WTC11 (cell line): ENCODE results near the gene TULP1. TPM values are rescaled to one million over a fixed set of nuclear protein-coding genes. Genes with fewer than 3 reads are reported as not detected.

Experiments used
- AFF4 ChIP-seq: sonication (generic); formaldehyde crosslinking; IDR thresholded peaks from 2 replicates; pipeline ENCODE4 v1.8.1; 2023; ENCODE audit warnings: mild to moderate bottlenecking, missing genetic modification reagents, borderline replicate concordance
- ATF6 ChIP-seq: sonication (generic); formaldehyde crosslinking; IDR thresholded peaks from 2 replicates; pipeline ENCODE4 v1.8.1; 2023; ENCODE audit warnings: mild to moderate bottlenecking, missing genetic modification reagents
- CREB1 ChIP-seq: sonication (generic); formaldehyde crosslinking; IDR thresholded peaks from 2 replicates; pipeline ENCODE4 v1.8.0; 2023; ENCODE audit warnings: mild to moderate bottlenecking, missing genetic modification reagents
- E2F5 ChIP-seq: sonication (generic); formaldehyde crosslinking; IDR thresholded peaks from 2 replicates; pipeline ENCODE4 v1.8.1; 2022; ENCODE audit warnings: mild to moderate bottlenecking, moderate library complexity, missing genetic modification reagents
- ELF4 ChIP-seq: sonication (generic); formaldehyde crosslinking; IDR thresholded peaks from 2 replicates; pipeline ENCODE4 v1.8.1; 2022; ENCODE audit warnings: low read depth, mild to moderate bottlenecking, moderate library complexity, missing genetic modification reagents
- ESRRA ChIP-seq: sonication (generic); formaldehyde crosslinking; IDR thresholded peaks from 2 replicates; pipeline ENCODE4 v1.8.1; 2022; ENCODE audit warnings: mild to moderate bottlenecking, missing genetic modification reagents, borderline replicate concordance
- FOXP1 ChIP-seq: sonication (generic); formaldehyde crosslinking; IDR thresholded peaks from 2 replicates; pipeline ENCODE4 v1.8.0; 2022; ENCODE audit warnings: missing genetic modification reagents, mild to moderate bottlenecking, moderate library complexity, borderline replicate concordance
- NR1H2 ChIP-seq: sonication (generic); formaldehyde crosslinking; IDR thresholded peaks from 2 replicates; pipeline ENCODE4 v1.9.0; 2021; ENCODE audit warnings: mild to moderate bottlenecking, moderate library complexity, missing genetic modification reagents
- NR2C2 ChIP-seq: sonication (generic); formaldehyde crosslinking; IDR thresholded peaks from 2 replicates; pipeline ENCODE4 v1.8.0; 2022; ENCODE audit warnings: mild to moderate bottlenecking, missing genetic modification reagents
- OVOL2 ChIP-seq: fragments of 250-450 bp; sonication (Bioruptor Pico); IDR thresholded peaks from 2 replicates; pipeline ENCODE4 v1.9.0; 2021; ENCODE audit warnings: mild to moderate bottlenecking, borderline replicate concordance
- PREB ChIP-seq: sonication (generic); formaldehyde crosslinking; IDR thresholded peaks from 2 replicates; pipeline ENCODE4 v1.8.1; 2022; ENCODE audit warnings: mild to moderate bottlenecking, missing genetic modification reagents, moderate library complexity, borderline replicate concordance
- PRRX2 ChIP-seq: fragments of 250-450 bp; sonication (Bioruptor Pico); IDR thresholded peaks from 2 replicates; pipeline ENCODE4 v1.8.0; 2021; ENCODE audit warnings: mild to moderate bottlenecking
- SMAD4 ChIP-seq: sonication (generic); formaldehyde crosslinking; IDR thresholded peaks from 2 replicates; pipeline ENCODE4 v1.8.0; 2022; ENCODE audit warnings: mild to moderate bottlenecking, missing genetic modification reagents
- SP1 ChIP-seq: sonication (generic); formaldehyde crosslinking; conservative IDR thresholded peaks from 2 replicates; pipeline ENCODE4 v1.8.1; 2022; ENCODE audit warnings: missing genetic modification reagents
- ZNF121 ChIP-seq: sonication (generic); formaldehyde crosslinking; IDR thresholded peaks from 2 replicates; pipeline ENCODE4 v1.8.0; 2023; ENCODE audit warnings: missing genetic modification reagents
- ZNF219 ChIP-seq: sonication (generic); formaldehyde crosslinking; IDR thresholded peaks from 2 replicates; pipeline ENCODE4 v1.8.0; 2023; ENCODE audit warnings: missing genetic modification reagents, mild to moderate bottlenecking, borderline replicate concordance
- ZNF281 ChIP-seq: sonication (generic); formaldehyde crosslinking; IDR thresholded peaks from 2 replicates; pipeline ENCODE4 v1.8.0; 2023; ENCODE audit warnings: mild to moderate bottlenecking, missing genetic modification reagents
- ZNF317 ChIP-seq: sonication (generic); formaldehyde crosslinking; IDR thresholded peaks from 2 replicates; pipeline ENCODE4 v1.8.1; 2023; ENCODE audit warnings: low read depth, mild to moderate bottlenecking, moderate library complexity, missing genetic modification reagents, borderline replicate concordance
- total RNA-seq: library from RNA; stranded (reverse); gene quantifications from 3 replicates; pipeline ENCODE4 v1.2.3, GENCODE V29; 2021
- TF ChIP-seq, protein P1 (sequence below): fragments of 250-450 bp; sonication (Bioruptor Pico); IDR thresholded peaks from 2 replicates; pipeline ENCODE4 v1.9.0; 2021; ENCODE audit warnings: mild to moderate bottlenecking, borderline replicate concordance
- TF ChIP-seq, protein P2 (sequence below): sonication (generic); formaldehyde crosslinking; IDR thresholded peaks from 2 replicates; pipeline ENCODE4 v1.8.1; 2023; ENCODE audit warnings: mild to moderate bottlenecking, missing genetic modification reagents, moderate library complexity

Gene TULP1
- total RNA-seq, 1 experiment from 2014 or later = 2.9 TPM

DNA sequence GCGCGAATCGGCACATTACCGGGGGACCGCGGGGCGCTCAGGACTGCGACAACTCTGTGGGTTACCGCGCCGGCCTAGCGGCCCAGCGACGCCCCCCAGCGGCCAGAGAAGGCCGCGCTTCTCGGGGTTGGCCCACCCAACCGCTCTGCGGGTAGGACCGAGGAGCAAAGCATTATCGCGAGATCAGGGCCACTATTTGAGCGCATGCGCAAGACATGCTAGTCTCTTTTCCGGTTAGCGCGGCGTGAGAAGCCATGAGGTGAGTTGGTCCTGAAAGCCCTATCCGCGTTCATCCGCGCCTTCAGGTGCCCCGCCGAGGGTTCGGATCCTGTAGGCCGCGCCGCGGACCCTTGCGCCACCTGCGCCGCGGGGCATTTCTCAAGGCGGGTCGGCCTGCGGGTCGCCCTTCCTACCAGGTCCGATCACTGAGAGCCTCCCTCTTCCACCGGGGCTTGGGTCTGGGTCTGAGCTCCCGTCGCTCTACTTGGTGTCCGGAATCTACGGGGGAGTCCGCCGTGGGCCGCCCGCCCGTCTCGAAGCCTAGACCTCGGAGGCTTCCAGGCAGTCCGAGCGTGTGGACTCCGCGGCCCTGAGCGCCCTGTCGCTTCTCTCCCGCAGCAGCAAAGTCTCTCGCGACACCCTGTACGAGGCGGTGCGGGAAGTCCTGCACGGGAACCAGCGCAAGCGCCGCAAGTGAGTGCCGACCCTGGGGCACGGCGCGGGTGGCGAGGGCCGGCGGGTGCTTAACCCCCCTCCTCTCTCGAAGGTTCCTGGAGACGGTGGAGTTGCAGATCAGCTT lies 44.3 kb downstream of the TULP1 start, which contains the start of gene RPL10A (continued):
- TF ChIP-seq PREB (peak; percentile 69; the same call in 1 of the 2 replicates), ZNF219 (peak; percentile 48; the same call in 1 of the 2 replicates), NR2C2 (CRISPR knock-in tag) (no peak), OVOL2 (CRISPR knock-in tag) (no peak), CREB1 (peak; percentile 20; the same call in 1 of the 2 replicates), ZNF281 (CRISPR knock-in tag) (peak; percentile 19; the same call in 1 of the 2 replicates), ZNF121 (no peak), SMAD4 (CRISPR knock-in tag) (0 out of 2 replicates have a peak, but pooled peaks have one; percentile 32), ZNF317 (CRISPR knock-in tag) (no peak), ATF6 (CRISPR knock-in tag) (no peak), NR1H2 (CRISPR knock-in tag) (no peak), FOXP1 (CRISPR knock-in tag) (peak; percentile 90), PRRX2 (0 out of 2 replicates have a peak, but pooled peaks have one; percentile 49), ESRRA (CRISPR knock-in tag) (no peak), AFF4 (CRISPR knock-in tag) (no peak), SP1 (CRISPR knock-in tag) (peak; percentile 85), ELF4 (CRISPR knock-in tag) (no peak), E2F5 (peak; percentile 51)
- TF ChIP-seq, protein P1, sequence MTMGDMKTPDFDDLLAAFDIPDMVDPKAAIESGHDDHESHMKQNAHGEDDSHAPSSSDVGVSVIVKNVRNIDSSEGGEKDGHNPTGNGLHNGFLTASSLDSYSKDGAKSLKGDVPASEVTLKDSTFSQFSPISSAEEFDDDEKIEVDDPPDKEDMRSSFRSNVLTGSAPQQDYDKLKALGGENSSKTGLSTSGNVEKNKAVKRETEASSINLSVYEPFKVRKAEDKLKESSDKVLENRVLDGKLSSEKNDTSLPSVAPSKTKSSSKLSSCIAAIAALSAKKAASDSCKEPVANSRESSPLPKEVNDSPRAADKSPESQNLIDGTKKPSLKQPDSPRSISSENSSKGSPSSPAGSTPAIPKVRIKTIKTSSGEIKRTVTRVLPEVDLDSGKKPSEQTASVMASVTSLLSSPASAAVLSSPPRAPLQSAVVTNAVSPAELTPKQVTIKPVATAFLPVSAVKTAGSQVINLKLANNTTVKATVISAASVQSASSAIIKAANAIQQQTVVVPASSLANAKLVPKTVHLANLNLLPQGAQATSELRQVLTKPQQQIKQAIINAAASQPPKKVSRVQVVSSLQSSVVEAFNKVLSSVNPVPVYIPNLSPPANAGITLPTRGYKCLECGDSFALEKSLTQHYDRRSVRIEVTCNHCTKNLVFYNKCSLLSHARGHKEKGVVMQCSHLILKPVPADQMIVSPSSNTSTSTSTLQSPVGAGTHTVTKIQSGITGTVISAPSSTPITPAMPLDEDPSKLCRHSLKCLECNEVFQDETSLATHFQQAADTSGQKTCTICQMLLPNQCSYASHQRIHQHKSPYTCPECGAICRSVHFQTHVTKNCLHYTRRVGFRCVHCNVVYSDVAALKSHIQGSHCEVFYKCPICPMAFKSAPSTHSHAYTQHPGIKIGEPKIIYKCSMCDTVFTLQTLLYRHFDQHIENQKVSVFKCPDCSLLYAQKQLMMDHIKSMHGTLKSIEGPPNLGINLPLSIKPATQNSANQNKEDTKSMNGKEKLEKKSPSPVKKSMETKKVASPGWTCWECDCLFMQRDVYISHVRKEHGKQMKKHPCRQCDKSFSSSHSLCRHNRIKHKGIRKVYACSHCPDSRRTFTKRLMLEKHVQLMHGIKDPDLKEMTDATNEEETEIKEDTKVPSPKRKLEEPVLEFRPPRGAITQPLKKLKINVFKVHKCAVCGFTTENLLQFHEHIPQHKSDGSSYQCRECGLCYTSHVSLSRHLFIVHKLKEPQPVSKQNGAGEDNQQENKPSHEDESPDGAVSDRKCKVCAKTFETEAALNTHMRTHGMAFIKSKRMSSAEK = 0 out of 2 replicates have a peak, but pooled peaks have one; percentile 50
- TF ChIP-seq, protein P2, sequence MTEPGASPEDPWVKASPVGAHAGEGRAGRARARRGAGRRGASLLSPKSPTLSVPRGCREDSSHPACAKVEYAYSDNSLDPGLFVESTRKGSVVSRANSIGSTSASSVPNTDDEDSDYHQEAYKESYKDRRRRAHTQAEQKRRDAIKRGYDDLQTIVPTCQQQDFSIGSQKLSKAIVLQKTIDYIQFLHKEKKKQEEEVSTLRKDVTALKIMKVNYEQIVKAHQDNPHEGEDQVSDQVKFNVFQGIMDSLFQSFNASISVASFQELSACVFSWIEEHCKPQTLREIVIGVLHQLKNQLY (CRISPR knock-in tag) = no peak
